ENCODE measurements around the gene SLC15A5.

DNA sequence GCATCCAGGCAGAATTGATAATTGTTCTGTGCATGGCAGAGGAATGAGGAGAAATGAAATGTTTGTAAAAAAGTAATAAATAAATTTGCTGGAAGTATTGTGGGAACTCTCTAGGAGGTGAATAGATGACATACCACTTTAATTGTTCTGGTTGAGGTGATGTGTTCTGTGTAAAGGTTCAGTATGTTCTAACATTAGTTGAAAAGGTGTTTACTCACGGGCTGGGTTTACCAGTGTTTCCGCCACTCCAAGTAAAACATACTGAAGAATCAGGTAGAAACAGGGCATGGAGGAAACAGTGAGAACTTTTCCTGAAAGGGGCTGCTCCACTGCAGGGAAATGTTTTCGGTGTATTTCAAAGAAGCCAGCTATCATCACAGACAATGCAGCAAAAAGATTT lies 53.3 kb downstream of the SLC15A5 start:
- TF ChIP-seq, protein P1, sequence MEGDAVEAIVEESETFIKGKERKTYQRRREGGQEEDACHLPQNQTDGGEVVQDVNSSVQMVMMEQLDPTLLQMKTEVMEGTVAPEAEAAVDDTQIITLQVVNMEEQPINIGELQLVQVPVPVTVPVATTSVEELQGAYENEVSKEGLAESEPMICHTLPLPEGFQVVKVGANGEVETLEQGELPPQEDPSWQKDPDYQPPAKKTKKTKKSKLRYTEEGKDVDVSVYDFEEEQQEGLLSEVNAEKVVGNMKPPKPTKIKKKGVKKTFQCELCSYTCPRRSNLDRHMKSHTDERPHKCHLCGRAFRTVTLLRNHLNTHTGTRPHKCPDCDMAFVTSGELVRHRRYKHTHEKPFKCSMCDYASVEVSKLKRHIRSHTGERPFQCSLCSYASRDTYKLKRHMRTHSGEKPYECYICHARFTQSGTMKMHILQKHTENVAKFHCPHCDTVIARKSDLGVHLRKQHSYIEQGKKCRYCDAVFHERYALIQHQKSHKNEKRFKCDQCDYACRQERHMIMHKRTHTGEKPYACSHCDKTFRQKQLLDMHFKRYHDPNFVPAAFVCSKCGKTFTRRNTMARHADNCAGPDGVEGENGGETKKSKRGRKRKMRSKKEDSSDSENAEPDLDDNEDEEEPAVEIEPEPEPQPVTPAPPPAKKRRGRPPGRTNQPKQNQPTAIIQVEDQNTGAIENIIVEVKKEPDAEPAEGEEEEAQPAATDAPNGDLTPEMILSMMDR (IDR thresholded peaks at IDR 0.05), result no peak
- TF ChIP-seq POLR2A (IDR thresholded peaks at IDR 0.05), result no peak
